HepG2 (cell line): ENCODE data around the gene SEMA4C. TPM values are rescaled to one million over a fixed set of nuclear protein-coding genes. Genes with fewer than 3 reads are reported as not detected.

ENCODE experiments used
- AHDC1 ChIP-seq: sonication (generic); formaldehyde crosslinking; IDR thresholded peaks from 2 replicates; pipeline ENCODE4 v1.5.1; 2020; ENCODE audit warnings: mild to moderate bottlenecking, missing genetic modification reagents, borderline replicate concordance
- CEBPB ChIP-seq: IDR thresholded peaks from 2 replicates; pipeline ENCODE4 v1.6.1; 2011; ENCODE audit warnings: low read depth, low read length, improper control_type of control experiment, borderline replicate concordance
- ETS1 ChIP-seq: sonication (generic); formaldehyde crosslinking; IDR thresholded peaks from 2 replicates; pipeline ENCODE4 v1.4.0; 2020; ENCODE audit warnings: missing genetic modification reagents
- FOXO1 ChIP-seq: sonication (generic); formaldehyde crosslinking; IDR thresholded peaks from 2 replicates; pipeline ENCODE4 v1.4.0; 2020; ENCODE audit warnings: missing genetic modification reagents
- GZF1 ChIP-seq: sonication (generic); formaldehyde crosslinking; IDR thresholded peaks from 2 replicates; pipeline ENCODE4 v1.5.1; 2020; ENCODE audit warnings: mild to moderate bottlenecking, missing genetic modification reagents
- IRF9 ChIP-seq: sonication (generic); formaldehyde crosslinking; IDR thresholded peaks from 2 replicates; pipeline ENCODE4 v1.8.0; 2022; ENCODE audit warnings: missing genetic modification reagents, mild to moderate bottlenecking, borderline replicate concordance
- MAFK ChIP-seq, 2 experiments: IDR thresholded peaks in 1 of 2; conservative IDR thresholded peaks in 1 of 2; 2 replicates each; pipeline ENCODE4 v1.6.1; 2011; ENCODE audit warnings: improper control_type of control experiment in 2 of 2, low read length in 2 of 2
- MED13 ChIP-seq: sonication (generic); formaldehyde crosslinking; IDR thresholded peaks from 2 replicates; pipeline ENCODE4 v1.5.0; 2020; ENCODE audit warnings: missing genetic modification reagents
- RFX1 ChIP-seq: fragments of 450-650 bp; IDR thresholded peaks from 2 replicates; pipeline ENCODE4 v1.6.1; 2017
- SATB2 ChIP-seq: sonication (generic); formaldehyde crosslinking; IDR thresholded peaks from 2 replicates; pipeline ENCODE4 v1.5.0; 2020; ENCODE audit warnings: missing genetic modification reagents
- SRF ChIP-seq: IDR thresholded peaks from 2 replicates; pipeline ENCODE4 v1.6.1; 2011; ENCODE audit warnings: mild to moderate bottlenecking, low read depth, low read length, moderate library complexity
- TSC22D2 ChIP-seq: sonication (generic); formaldehyde crosslinking; IDR thresholded peaks from 2 replicates; pipeline ENCODE4 v1.5.1; 2020; ENCODE audit warnings: missing genetic modification reagents, mild to moderate bottlenecking, borderline replicate concordance
- ZFP41 ChIP-seq: sonication (generic); formaldehyde crosslinking; IDR thresholded peaks from 2 replicates; pipeline ENCODE4 v1.4.0; 2020; ENCODE audit warnings: mild to moderate bottlenecking, missing genetic modification reagents, borderline replicate concordance
- ZNF263 ChIP-seq: sonication (generic); formaldehyde crosslinking; IDR thresholded peaks from 2 replicates; pipeline ENCODE4 v1.4.0; 2020; ENCODE audit warnings: missing genetic modification reagents
- ZNF350 ChIP-seq: sonication (generic); formaldehyde crosslinking; IDR thresholded peaks from 2 replicates; pipeline ENCODE4 v1.4.0; 2020; ENCODE audit warnings: mild to moderate bottlenecking, low read depth, missing genetic modification reagents, borderline replicate concordance
- ZNF556 ChIP-seq: sonication (generic); formaldehyde crosslinking; IDR thresholded peaks from 2 replicates; pipeline ENCODE4 v1.4.0; 2020; ENCODE audit warnings: mild to moderate bottlenecking, missing genetic modification reagents, borderline replicate concordance
- ZNF703 ChIP-seq: sonication (generic); formaldehyde crosslinking; IDR thresholded peaks from 2 replicates; pipeline ENCODE4 v1.5.1; 2020; ENCODE audit warnings: missing genetic modification reagents, mild to moderate bottlenecking, moderate library complexity, borderline replicate concordance
- ZNF704 ChIP-seq: sonication (generic); formaldehyde crosslinking; IDR thresholded peaks from 2 replicates; pipeline ENCODE4 v1.8.1; 2023; ENCODE audit warnings: mild to moderate bottlenecking, inconsistent platforms, moderate library complexity, missing genetic modification reagents, borderline replicate concordance
- ZNF724P ChIP-seq: sonication (generic); formaldehyde crosslinking; IDR thresholded peaks from 2 replicates; pipeline ENCODE4 v1.8.0; 2022; ENCODE audit warnings: missing genetic modification reagents, borderline replicate concordance
- polyA plus RNA-seq, 8 experiments: library from polyadenylated mRNA; depleted of rRNA in 3 of 8; stranded (reverse) in 7 of 8; unstranded in 1 of 8; fragments of >200 nt; fragmentation: Illumina TruSeq in 4 of 8; extraction: Trizol in 4 of 8; gene quantifications; 2 replicates each; pipeline versions ENCODE4 v1.2.1 to v1.2.3, GENCODE V29; 2011 to 2016; ENCODE audit warnings: low read depth in 4 of 8, missing spikeins in 1 of 8, mixed read lengths in 1 of 8; ENCODE audit not compliant: insufficient read depth in 1 of 8
- total RNA-seq, 5 experiments: library from RNA; depleted of rRNA; stranded (reverse); fragments of >200 nt; fragmentation: Illumina TruSeq; extraction: Trizol; gene quantifications; 2 replicates each; pipeline ENCODE4 v1.2.3, GENCODE V29; 2016; ENCODE audit warnings: low read depth in 1 of 5

Gene SEMA4C
- total and polyA plus RNA-seq, 2 of the 13 experiments (the other 11 are each of a cell fraction or from before 2014, with no cell fraction given) = 25.9 to 46.6 TPM

- peak; percentile 78; the same call in 1 of the 2 replicates for TF ChIP-seq MED13 (CRISPR knock-in tag)
- TF ChIP-seq GZF1 (CRISPR knock-in tag) = no peak
- no peak for TF ChIP-seq TSC22D2 (CRISPR knock-in tag)
- no peak for TF ChIP-seq MAFK (conservative IDR thresholded peaks at IDR 0.05 in 1 of 2, IDR thresholded peaks at IDR 0.05 in 1 of 2; ENCODE audit: low read length in 2 of 2)
- no peak; the same call in 1 of the 2 replicates for TF ChIP-seq IRF9 (CRISPR knock-in tag)
- TF ChIP-seq ZNF724P (CRISPR knock-in tag) = peak; percentile 76; the same call in 1 of the 2 replicates
- TF ChIP-seq AHDC1 (CRISPR knock-in tag) = 0 out of 2 replicates have a peak, but pooled peaks have one; percentile 1
- TF ChIP-seq ZNF556 (CRISPR knock-in tag) = peak; percentile 82
- TF ChIP-seq SATB2 (CRISPR knock-in tag) = peak; percentile 87; the same call in 1 of the 2 replicates
- peak; percentile 93 for TF ChIP-seq CEBPB
- TF ChIP-seq ZNF703 (CRISPR knock-in tag) = peak; percentile 30; the same call in 1 of the 2 replicates
- TF ChIP-seq RFX1 = no peak
- peak; percentile 41; the same call in 1 of the 2 replicates for TF ChIP-seq FOXO1
- TF ChIP-seq SRF = no peak
- TF ChIP-seq ZNF704 (CRISPR knock-in tag) = 0 out of 2 replicates have a peak, but pooled peaks have one; percentile 59
- TF ChIP-seq ZNF350 (CRISPR knock-in tag) = peak; percentile 69; the same call in 1 of the 2 replicates
- TF ChIP-seq ETS1 (CRISPR knock-in tag) = peak; percentile 19; the same call in 1 of the 2 replicates
- peak; percentile 91 for TF ChIP-seq ZNF263 (CRISPR knock-in tag)
- TF ChIP-seq ZFP41 (CRISPR knock-in tag) = no peak
These were observed 1.2 kb downstream of the SEMA4C start (continued) for GRCh38 chr2:96868555-96869280.
